Caco-2 (cell line): ENCODE results near the gene TAMALIN. TPM values are rescaled to one million over a fixed set of nuclear protein-coding genes. Genes with fewer than 3 reads are reported as not detected.

ENCODE experiments used
- BruUV-seq: library from RNA; stranded (reverse); fragments of 400-500 nt; replicated peaks from 2 replicates; lab custom pipeline; 2021; lab: Mats Ljungman, UMichigan
- CTCF ChIA-PET: fragments of 300-600 bp; sonication (Branson Sonifier 250); formaldehyde crosslinking; loops from one replicate; lab custom pipeline; 2022; ENCODE audit warnings: antibody characterized with exemption; lab: Charles Lee
- POLR2A ChIA-PET: fragments of 300-600 bp; sonication (Branson Sonifier 250); formaldehyde crosslinking; loops from one replicate; lab custom pipeline; 2022; ENCODE audit warnings: antibody characterized with exemption; lab: Charles Lee
- DNase-seq, 2 experiments: peaks; one replicate each; pipeline versions ENCODE4 v3.0.0 to v3.0.0-alpha.2; 2020 to 2022
- H3K27me3 ChIP-seq: replicated peaks from 2 replicates; pipeline ENCODE4 v1.6.0; 2011; ENCODE audit warnings: low read length; ENCODE audit not compliant: control insufficient read depth, insufficient read depth
- H3K36me3 ChIP-seq: 2 replicates; pipeline ENCODE4 v1.5.1; 2011; ENCODE audit warnings: low read length; ENCODE audit not compliant: control insufficient read depth, insufficient read depth
- H3K4me1 ChIP-seq: fragments of 250-450 bp; sonication (Bioruptor Pico); 2 replicates; pipeline ENCODE4 v1.5.1; 2020; ENCODE audit warnings: mild to moderate bottlenecking
- H3K4me3 ChIP-seq: 2 replicates; pipeline ENCODE4 v1.5.1; 2011; ENCODE audit warnings: low read depth, mild to moderate bottlenecking, control low read depth, low read length
- H3K9me3 ChIP-seq: fragments of 250-450 bp; sonication (Bioruptor Pico); 2 replicates; pipeline ENCODE4 v1.5.1; 2020; ENCODE audit warnings: mild to moderate bottlenecking, moderate library complexity
- H3K27ac Mint-ChIP-seq: one replicate; pipeline ENCODE4 v1.8.0; 2022; ENCODE audit warnings: mixed read lengths; ENCODE audit not compliant: unreplicated experiment
- H3K27me3 Mint-ChIP-seq: one replicate; pipeline ENCODE4 v1.8.0; 2022; ENCODE audit warnings: mixed read lengths; ENCODE audit not compliant: insufficient read depth, unreplicated experiment
- H3K36me3 Mint-ChIP-seq: one replicate; pipeline ENCODE4 v1.8.0; 2022; ENCODE audit warnings: mild to moderate bottlenecking, mixed read lengths; ENCODE audit not compliant: insufficient read depth, unreplicated experiment
- H3K4me1 Mint-ChIP-seq: one replicate; pipeline ENCODE4 v1.8.0; 2022; ENCODE audit warnings: low read depth, mixed read lengths; ENCODE audit not compliant: unreplicated experiment
- H3K4me3 Mint-ChIP-seq: one replicate; pipeline ENCODE4 v1.8.0; 2022; ENCODE audit warnings: mild to moderate bottlenecking, moderate library complexity, mixed read lengths; ENCODE audit not compliant: unreplicated experiment
- H3K9me3 Mint-ChIP-seq: one replicate; pipeline ENCODE4 v1.8.0; 2022; ENCODE audit warnings: mixed read lengths; ENCODE audit not compliant: unreplicated experiment
- intact Hi-C: fragments of 100-400 bp; cut with micrococcal nuclease; formaldehyde crosslinking; loops from one replicate; pipeline ENCODE4 v1.10.0; 2022; ENCODE audit not compliant: unreplicated experiment
- total RNA-seq: library from RNA; stranded (reverse); gene quantifications from 2 replicates; pipeline ENCODE4 v1.2.3, GENCODE V29; 2022
- TF ChIP-seq, protein P1 (sequence below), 2 experiments: fragments of 200-600 bp in 1 of 2; IDR thresholded peaks; 1 replicate in 1 of 2; 2 replicates in 1 of 2; pipeline versions ENCODE4 v1.5.1 to v1.8.0; 2011 to 2022; ENCODE audit warnings: antibody characterized with exemption in 1 of 2, control low read depth in 1 of 2, inconsistent platforms in 1 of 2, low read depth in 1 of 2, low read length in 1 of 2, mild to moderate bottlenecking in 1 of 2, moderate library complexity in 1 of 2; ENCODE audit not compliant: insufficient read depth in 1 of 2, severe bottlenecking in 1 of 2, unreplicated experiment in 1 of 2

TAMALIN gene
- total RNA-seq, 1 experiment from 2014 or later: 4.1 TPM

DNA sequence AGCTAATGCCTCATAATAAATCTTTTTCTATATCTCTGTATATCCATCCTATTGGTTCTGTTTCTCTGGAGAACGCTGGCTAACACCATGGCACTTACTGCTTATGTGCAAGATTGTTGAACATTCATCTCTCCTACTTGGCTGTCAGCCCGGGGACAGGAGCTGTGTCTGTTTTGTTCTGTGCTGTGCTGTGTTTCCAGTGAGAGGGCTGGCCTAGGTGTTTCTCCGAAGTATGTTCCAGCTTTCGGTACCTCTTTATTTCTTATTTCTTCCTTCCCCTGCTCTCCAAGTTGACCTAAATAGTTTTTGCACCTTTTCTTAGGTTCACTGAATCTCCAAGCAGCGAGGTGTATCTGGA is 25.7 kb downstream of the TAMALIN start:
- peaks cover 20% of the 10 kb centered on the region for H3K4me1 ChIP-seq

DNA sequence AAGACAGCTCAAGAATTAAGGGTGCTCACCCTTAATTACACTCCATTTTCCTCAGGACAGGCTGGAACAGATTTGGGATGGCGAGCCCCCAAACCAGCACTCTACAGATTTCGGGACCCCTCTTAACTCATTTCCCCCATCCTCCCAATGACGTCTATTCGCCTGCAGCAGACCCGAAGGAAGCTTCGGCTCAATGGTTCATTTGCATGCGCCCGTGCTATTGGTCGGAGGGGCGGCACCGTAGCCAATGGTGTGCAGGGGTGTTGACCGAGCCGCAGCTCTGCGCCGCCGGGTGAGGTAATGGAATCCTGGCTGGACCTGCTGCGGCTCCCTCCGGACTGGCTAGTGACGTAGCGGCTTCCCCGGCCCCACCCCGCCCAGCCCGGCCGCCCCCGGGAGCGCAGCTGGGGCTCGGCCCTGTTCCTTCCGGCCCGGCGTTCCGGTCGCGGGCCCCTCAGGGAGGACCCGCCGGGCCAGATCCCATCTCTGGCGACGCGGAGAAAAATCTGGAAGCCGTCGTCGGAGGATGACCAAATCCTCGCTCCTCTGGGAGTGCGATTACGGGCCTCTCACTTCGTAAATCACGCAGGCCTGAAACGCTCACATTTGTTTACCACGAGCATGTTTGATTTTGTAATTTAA is 26.2 kb downstream of the TAMALIN start:
- peaks cover 4% of the 10 kb centered on the region for H3K36me3 Mint-ChIP-seq
- H3K27ac Mint-ChIP-seq: peak overlapping the region; percentile 92
- peak; percentile 98 for DNase-seq
- Histone ChIP-seq H3K9me3 (no peaks in the 10 kb centered on the region), H3K27me3 (no peaks in the 10 kb centered on the region), H3K36me3 (no peaks in the 10 kb centered on the region), H3K4me3 (peak overlapping the region; percentile 33), H3K4me1 (peaks cover 20% of the 10 kb centered on the region)
- ChIA-PET POLR2A (interaction anchor here (0.6 to 2.9 kb wide), 15 partner anchors 10 to 894 kb away, joined by 3 to 88 read pairs (median 4); partner anchors contain the start of genes ATG101 and NR4A1), CTCF (interaction anchor here (0.5 to 2.7 kb wide), 25 partner anchors 11 to 1774 kb away, joined by 3 to 54 read pairs (median 5); partner anchors contain the start of genes ATG101 and NR4A1)
- TF ChIP-seq, protein P1, sequence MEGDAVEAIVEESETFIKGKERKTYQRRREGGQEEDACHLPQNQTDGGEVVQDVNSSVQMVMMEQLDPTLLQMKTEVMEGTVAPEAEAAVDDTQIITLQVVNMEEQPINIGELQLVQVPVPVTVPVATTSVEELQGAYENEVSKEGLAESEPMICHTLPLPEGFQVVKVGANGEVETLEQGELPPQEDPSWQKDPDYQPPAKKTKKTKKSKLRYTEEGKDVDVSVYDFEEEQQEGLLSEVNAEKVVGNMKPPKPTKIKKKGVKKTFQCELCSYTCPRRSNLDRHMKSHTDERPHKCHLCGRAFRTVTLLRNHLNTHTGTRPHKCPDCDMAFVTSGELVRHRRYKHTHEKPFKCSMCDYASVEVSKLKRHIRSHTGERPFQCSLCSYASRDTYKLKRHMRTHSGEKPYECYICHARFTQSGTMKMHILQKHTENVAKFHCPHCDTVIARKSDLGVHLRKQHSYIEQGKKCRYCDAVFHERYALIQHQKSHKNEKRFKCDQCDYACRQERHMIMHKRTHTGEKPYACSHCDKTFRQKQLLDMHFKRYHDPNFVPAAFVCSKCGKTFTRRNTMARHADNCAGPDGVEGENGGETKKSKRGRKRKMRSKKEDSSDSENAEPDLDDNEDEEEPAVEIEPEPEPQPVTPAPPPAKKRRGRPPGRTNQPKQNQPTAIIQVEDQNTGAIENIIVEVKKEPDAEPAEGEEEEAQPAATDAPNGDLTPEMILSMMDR (IDR thresholded peaks at IDR 0.05; ENCODE audit: insufficient read depth in 1 of 2, low read depth in 1 of 2, low read length in 1 of 2, severe bottlenecking in 1 of 2, unreplicated experiment in 1 of 2): no peak
- peaks cover 19% of the 10 kb centered on the region for H3K4me1 Mint-ChIP-seq
- intact Hi-C loops: loop anchor here (1.0 kb wide), 3 partner anchors 8 to 36 kb away; partner anchors contain the start of genes ATG101 and NR4A1
- peak overlapping the region; percentile 85 for H3K4me3 Mint-ChIP-seq
- BruUV-seq: no TSS peak
- no peaks in the 10 kb centered on the region for H3K9me3 Mint-ChIP-seq
- H3K27me3 Mint-ChIP-seq: no peaks in the 10 kb centered on the region

More for the DNA sequence above, 25.7 kb downstream of the TAMALIN start:
- peak overlapping the region; percentile 33 for H3K4me3 ChIP-seq
- no peaks in the 10 kb centered on the region for H3K27me3 ChIP-seq
- Mint-ChIP-seq H3K36me3 (peaks cover 1% of the 10 kb centered on the region), H3K9me3 (no peaks in the 10 kb centered on the region), H3K4me3 (peak overlapping the region; percentile 85), H3K27ac (peak overlapping the region; percentile 92), H3K4me1 (peaks cover 19% of the 10 kb centered on the region), H3K27me3 (no peaks in the 10 kb centered on the region)
- intact Hi-C loops: no loop called here
- H3K36me3 ChIP-seq: no peaks in the 10 kb centered on the region
- DNase-seq: no peak
- POLR2A ChIA-PET: interaction anchor here (0.8 to 2.9 kb wide), 10 partner anchors 9 to 219 kb away, joined by 3 to 88 read pairs (median 4); partner anchors contain the start of genes ATG101 and NR4A1
- CTCF ChIA-PET: interaction anchor here (0.5 to 2.7 kb wide), 23 partner anchors 10 to 1773 kb away, joined by 3 to 54 read pairs (median 5); partner anchors contain the start of genes ATG101 and NR4A1
- BruUV-seq: TSS peak; percentile 54
- TF ChIP-seq, protein P1 (IDR thresholded peaks at IDR 0.05; ENCODE audit: insufficient read depth in 1 of 2, low read depth in 1 of 2, low read length in 1 of 2, severe bottlenecking in 1 of 2, unreplicated experiment in 1 of 2): no peak
- H3K9me3 ChIP-seq: no peaks in the 10 kb centered on the region

DNA sequence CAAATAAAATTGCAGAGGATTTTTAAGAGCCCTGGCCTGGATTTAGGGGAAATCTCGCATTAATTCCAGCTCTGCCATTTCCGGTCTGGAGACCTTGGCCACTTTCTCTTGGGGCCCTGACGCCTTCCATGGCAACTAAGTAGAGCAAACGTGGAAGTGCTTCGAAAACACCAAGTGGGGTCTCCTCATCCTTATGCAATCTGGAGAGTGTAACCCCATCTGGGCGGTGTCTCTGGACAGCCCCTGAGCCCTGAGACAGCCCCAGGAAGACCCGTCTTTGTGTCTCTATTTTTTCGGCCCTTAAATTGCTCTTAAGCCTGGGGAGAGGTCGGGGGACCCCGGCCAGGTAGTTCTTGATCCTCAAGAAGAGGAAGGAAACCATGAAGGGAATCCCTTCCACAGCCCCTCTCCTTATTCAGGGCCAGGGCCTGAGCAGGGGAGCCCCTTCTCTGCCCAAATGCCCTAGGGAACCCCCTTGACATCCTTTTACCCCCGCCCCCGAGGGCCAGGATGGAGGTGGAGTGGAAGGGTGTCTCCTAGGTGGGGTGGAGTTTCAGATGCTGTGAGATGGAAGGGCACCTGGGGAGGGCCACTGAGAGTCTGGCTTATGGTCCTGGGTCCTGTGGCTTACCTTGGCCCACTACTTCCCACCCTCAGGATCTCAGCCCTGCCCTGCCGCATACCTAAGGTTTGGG is 26.8 kb downstream of the TAMALIN start:
- Histone ChIP-seq H3K36me3 (no peaks in the 10 kb centered on the region), H3K27me3 (no peaks in the 10 kb centered on the region), H3K4me3 (peak overlapping the region; percentile 29), H3K4me1 (peaks cover 26% of the 10 kb centered on the region), H3K9me3 (no peaks in the 10 kb centered on the region)
- intact Hi-C loops: loop anchor here (1.0 kb wide), 3 partner anchors 8 to 36 kb away; partner anchors contain the start of genes ATG101 and NR4A1
- DNase-seq: no peak
- TSS peak; percentile 94 for BruUV-seq
- H3K27ac Mint-ChIP-seq: peak overlapping the region; percentile 92
- peak overlapping the region; percentile 85 for H3K4me3 Mint-ChIP-seq
- no peaks in the 10 kb centered on the region for H3K9me3 Mint-ChIP-seq
- H3K27me3 Mint-ChIP-seq: no peaks in the 10 kb centered on the region
- peaks cover 19% of the 10 kb centered on the region for H3K4me1 Mint-ChIP-seq
- TF ChIP-seq, protein P1 (IDR thresholded peaks at IDR 0.05; ENCODE audit: insufficient read depth in 1 of 2, low read depth in 1 of 2, low read length in 1 of 2, severe bottlenecking in 1 of 2, unreplicated experiment in 1 of 2): no peak
- peaks cover 4% of the 10 kb centered on the region for H3K36me3 Mint-ChIP-seq
- ChIA-PET POLR2A (interaction anchor here (0.5 to 2.9 kb wide), 15 partner anchors 10 to 893 kb away, joined by 3 to 88 read pairs (median 4); partner anchors contain the start of genes ATG101 and NR4A1), CTCF (interaction anchor here (0.6 to 5.6 kb wide), 19 partner anchors 8 to 158 kb away, joined by 3 to 54 read pairs (median 5); partner anchors contain the start of genes ATG101 and NR4A1)
